ENCODE measurements around the gene ECM1. TPM values are rescaled to one million over a fixed set of nuclear protein-coding genes. Genes with fewer than 3 reads are reported as not detected.

ECM1 gene
- total RNA-seq, 1 donor from 2014 or later = 9.1 TPM

GRCh38 chr1:150473659-150474058 is 34.2 kb upstream of the ECM1 start:
- DNase-seq (ENCODE audit: low spot score) = no peak
- Mint-ChIP-seq H3K4me1 (ENCODE audit: low read depth) (no peaks in the 10 kb centered on the region), H3K27ac (ENCODE audit: unreplicated experiment) (no peak overlapping the region), H3K9me3 (ENCODE audit: low read depth) (no peaks in the 10 kb centered on the region), H3K4me3 (ENCODE audit: unreplicated experiment) (no peak overlapping the region), H3K27me3 (ENCODE audit: low read depth) (no peaks in the 10 kb centered on the region), H3K36me3 (ENCODE audit: low read depth) (peaks cover 29% of the 10 kb centered on the region)
- no peak for TF ChIP-seq CTCF (IDR thresholded peaks at IDR 0.05)

GRCh38 chr1:150474869-150475268 is 33.0 kb upstream of the ECM1 start:
- no peaks in the 10 kb centered on the region for H3K9me3 Mint-ChIP-seq (ENCODE audit: low read depth)
- peaks cover 29% of the 10 kb centered on the region for H3K36me3 Mint-ChIP-seq (ENCODE audit: low read depth)
- H3K4me1 Mint-ChIP-seq (ENCODE audit: low read depth) = no peaks in the 10 kb centered on the region
- no peak for TF ChIP-seq CTCF (IDR thresholded peaks at IDR 0.05)
- H3K27ac Mint-ChIP-seq (ENCODE audit: unreplicated experiment) = no peak overlapping the region
- DNase-seq (ENCODE audit: low spot score) = no peak
- H3K4me3 Mint-ChIP-seq (ENCODE audit: unreplicated experiment) = no peak overlapping the region
- H3K27me3 Mint-ChIP-seq (ENCODE audit: low read depth) = no peaks in the 10 kb centered on the region

GRCh38 chr1:150476754-150477153 is 31.2 kb upstream of the ECM1 start:
- no peak for DNase-seq (ENCODE audit: low spot score)
- Mint-ChIP-seq H3K4me1 (ENCODE audit: low read depth) (no peaks in the 10 kb centered on the region), H3K27ac (ENCODE audit: unreplicated experiment) (no peak overlapping the region), H3K4me3 (ENCODE audit: unreplicated experiment) (no peak overlapping the region), H3K36me3 (ENCODE audit: low read depth) (peaks cover 12% of the 10 kb centered on the region), H3K27me3 (ENCODE audit: low read depth) (no peaks in the 10 kb centered on the region), H3K9me3 (ENCODE audit: low read depth) (no peaks in the 10 kb centered on the region)
- TF ChIP-seq CTCF (IDR thresholded peaks at IDR 0.05) = no peak

- no peaks in the 10 kb centered on the region for H3K9me3 Mint-ChIP-seq (ENCODE audit: low read depth)
- H3K36me3 Mint-ChIP-seq (ENCODE audit: low read depth) = peaks cover 6% of the 10 kb centered on the region
- H3K27ac Mint-ChIP-seq (ENCODE audit: unreplicated experiment) = no peak overlapping the region
- no peaks in the 10 kb centered on the region for H3K4me1 Mint-ChIP-seq (ENCODE audit: low read depth)
- H3K4me3 Mint-ChIP-seq (ENCODE audit: unreplicated experiment) = no peak overlapping the region
- H3K27me3 Mint-ChIP-seq (ENCODE audit: low read depth) = no peaks in the 10 kb centered on the region
- no peak for TF ChIP-seq CTCF (IDR thresholded peaks at IDR 0.05)
- no peak for DNase-seq (ENCODE audit: low spot score)
Observed at GRCh38 chr1:150477320-150477719, 30.6 kb upstream of the ECM1 start.

GRCh38 chr1:150477733-150478132 is 30.2 kb upstream of the ECM1 start:
- Mint-ChIP-seq H3K27ac (ENCODE audit: unreplicated experiment) (no peak overlapping the region), H3K27me3 (ENCODE audit: low read depth) (no peaks in the 10 kb centered on the region), H3K36me3 (ENCODE audit: low read depth) (peaks cover 2% of the 10 kb centered on the region), H3K4me1 (ENCODE audit: low read depth) (no peaks in the 10 kb centered on the region), H3K4me3 (ENCODE audit: unreplicated experiment) (no peak overlapping the region), H3K9me3 (ENCODE audit: low read depth) (no peaks in the 10 kb centered on the region)
- TF ChIP-seq CTCF (IDR thresholded peaks at IDR 0.05) = no peak
- DNase-seq (ENCODE audit: low spot score) = no peak
